ENCODE measurements around the gene CTPS1. TPM values are rescaled to one million over a fixed set of nuclear protein-coding genes. Genes with fewer than 3 reads are reported as not detected.

The CTPS1 gene
- total RNA-seq, 2 donors from 2014 or later: 79.2 to 84.4 TPM

DNA sequence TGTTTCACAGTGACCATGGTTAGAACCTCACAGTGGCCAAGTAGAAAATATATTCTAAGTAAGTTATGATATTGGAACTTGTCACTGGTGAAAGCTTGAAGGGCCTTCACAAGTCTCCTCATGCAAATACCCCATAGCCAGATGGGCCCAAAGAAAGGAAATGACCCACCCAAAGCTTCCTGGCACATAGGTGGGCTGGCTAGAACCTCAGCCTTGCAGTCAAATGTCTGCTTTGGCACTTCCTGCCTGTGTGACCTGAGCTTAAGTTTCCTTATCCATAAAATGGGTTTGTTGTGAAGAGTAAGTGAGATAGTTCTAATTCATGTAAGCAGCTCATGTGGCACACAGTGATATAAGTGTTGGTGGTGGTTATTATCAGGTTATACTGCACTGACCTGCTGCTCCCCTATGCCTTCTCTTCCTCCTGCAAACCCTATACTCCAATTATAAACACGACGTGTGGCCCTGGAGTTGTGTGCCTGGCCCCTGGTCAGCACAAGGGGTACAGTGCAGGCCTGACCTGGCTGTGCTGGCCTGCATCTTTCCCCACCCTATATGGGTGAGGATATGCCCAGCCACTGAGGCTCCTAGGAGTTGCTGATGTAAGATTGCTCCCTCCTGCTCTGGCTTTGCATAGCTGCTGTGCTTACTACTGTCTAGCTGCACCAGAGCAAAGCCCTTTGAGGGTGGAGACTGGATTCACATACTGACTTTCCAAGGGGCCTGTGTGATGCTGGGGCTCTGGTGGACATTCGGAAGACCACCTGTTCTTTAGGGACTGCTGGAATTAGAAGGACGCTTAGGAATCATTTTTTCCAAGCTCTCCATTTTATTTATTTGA, 46.7 kb downstream of the CTPS1 start:
- H3K4me1 ChIP-seq (ENCODE audit: control insufficient read depth in 1 of 2, low read depth in 2 of 2): no peaks in the 10 kb centered on the region
- TF ChIP-seq CTCF (IDR thresholded peaks at IDR 0.05): no peak
- H3K4me3 ChIP-seq: no peak overlapping the region
- no peaks in the 10 kb centered on the region for H3K9me3 ChIP-seq
- H3K27me3 ChIP-seq (replicated peaks; ENCODE audit: insufficient read depth): no peaks in the 10 kb centered on the region
- no peak for DNase-seq (ENCODE audit: low spot score)
- peaks cover 24% of the 10 kb centered on the region for H3K36me3 ChIP-seq
- no peak for ATAC-seq (ENCODE audit: insufficient number of reproducible peaks, low FRiP score, low read depth)
- no peak overlapping the region for H3K27ac ChIP-seq

GRCh38 chr1:41028034-41028642, 48.6 kb downstream of the CTPS1 start:
- H3K9me3 ChIP-seq: no peaks in the 10 kb centered on the region
- H3K4me1 ChIP-seq (ENCODE audit: control insufficient read depth in 1 of 2, low read depth in 2 of 2): no peaks in the 10 kb centered on the region
- peaks cover 35% of the 10 kb centered on the region for H3K36me3 ChIP-seq
- no peak for DNase-seq (ENCODE audit: low spot score)
- no peak overlapping the region for H3K27ac ChIP-seq
- no peak for TF ChIP-seq CTCF (IDR thresholded peaks at IDR 0.05)
- ATAC-seq (ENCODE audit: insufficient number of reproducible peaks, low FRiP score, low read depth): no peak
- H3K27me3 ChIP-seq (replicated peaks; ENCODE audit: insufficient read depth): no peaks in the 10 kb centered on the region
- no peak overlapping the region for H3K4me3 ChIP-seq

GRCh38 chr1:41030872-41031616, 51.5 kb downstream of the CTPS1 start:
- ATAC-seq (ENCODE audit: insufficient number of reproducible peaks, low FRiP score, low read depth): no peak
- no peak for DNase-seq (ENCODE audit: low spot score)
- no peak for TF ChIP-seq CTCF (IDR thresholded peaks at IDR 0.05)
- Histone ChIP-seq H3K36me3 (peaks cover 48% of the 10 kb centered on the region), H3K4me1 (ENCODE audit: control insufficient read depth in 1 of 2, low read depth in 2 of 2) (no peaks in the 10 kb centered on the region), H3K27ac (peak overlapping the region in 1 of 2 donors; percentile 12), H3K4me3 (no peak overlapping the region), H3K27me3 (replicated peaks; ENCODE audit: insufficient read depth) (no peaks in the 10 kb centered on the region), H3K9me3 (no peaks in the 10 kb centered on the region)

- no peaks in the 10 kb centered on the region for H3K4me1 ChIP-seq (ENCODE audit: control insufficient read depth in 1 of 2, low read depth in 2 of 2)
- no peak for TF ChIP-seq CTCF (IDR thresholded peaks at IDR 0.05)
- peaks cover 52% of the 10 kb centered on the region for H3K36me3 ChIP-seq
- no peak overlapping the region for H3K27ac ChIP-seq
- ATAC-seq (ENCODE audit: insufficient number of reproducible peaks, low FRiP score, low read depth) (no peak), DNase-seq (ENCODE audit: low spot score) (no peak)
- H3K27me3 ChIP-seq (replicated peaks; ENCODE audit: insufficient read depth): no peaks in the 10 kb centered on the region
- H3K9me3 ChIP-seq: no peaks in the 10 kb centered on the region
- no peak overlapping the region for H3K4me3 ChIP-seq
Measured at GRCh38 chr1:41032147-41032546, 52.7 kb downstream of the CTPS1 start.

DNA sequence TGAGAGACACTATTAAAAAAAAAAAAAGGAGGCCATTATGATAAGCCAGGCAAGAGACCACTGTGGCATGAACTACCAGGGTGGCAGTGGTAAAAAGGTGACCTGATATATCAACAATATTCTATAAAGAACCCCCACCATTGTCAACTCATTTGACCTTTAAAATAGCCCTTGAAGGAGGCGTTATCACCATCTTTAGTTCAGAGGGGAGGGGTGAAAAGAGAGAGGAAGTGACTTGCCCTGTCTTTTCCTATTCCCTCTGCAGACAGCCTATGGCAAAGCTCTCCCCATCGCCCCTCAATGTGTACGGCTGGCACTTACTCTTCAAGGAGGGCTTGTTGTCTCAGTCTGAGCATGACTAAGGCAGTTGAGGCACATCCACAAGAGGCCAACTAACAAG, 53.8 kb downstream of the CTPS1 start:
- no peaks in the 10 kb centered on the region for H3K9me3 ChIP-seq
- no peaks in the 10 kb centered on the region for H3K27me3 ChIP-seq (replicated peaks; ENCODE audit: insufficient read depth)
- H3K4me1 ChIP-seq (ENCODE audit: control insufficient read depth in 1 of 2, low read depth in 2 of 2): no peaks in the 10 kb centered on the region
- ATAC-seq (ENCODE audit: insufficient number of reproducible peaks, low FRiP score, low read depth): no peak
- TF ChIP-seq CTCF (IDR thresholded peaks at IDR 0.05): no peak
- no peak for DNase-seq (ENCODE audit: low spot score)
- no peak overlapping the region for H3K4me3 ChIP-seq
- H3K27ac ChIP-seq: no peak overlapping the region
- peaks cover 46% of the 10 kb centered on the region for H3K36me3 ChIP-seq
